Subcutaneous adipose tissue (tissue), 4 donors: Measurements from ENCODE around the gene DES. TPM values are rescaled to one million over a fixed set of nuclear protein-coding genes. Genes with fewer than 3 reads are reported as not detected.

Experiments
- CTCF ChIP-seq: fragments of 450-650 bp; IDR thresholded peaks from one replicate; pipeline ENCODE4 v1.5.1; 2016; ENCODE audit warnings: low read depth, mild to moderate bottlenecking, control low read depth, antibody characterized with exemption, moderate library complexity
- total RNA-seq, 4 donors: library from RNA; depleted of rRNA; stranded (reverse); fragments of >200 nt; gene quantifications; one replicate each; pipeline ENCODE4 v1.1.0, GENCODE V29; 2016

DES gene
- total RNA-seq, 4 donors from 2014 or later: 3.1 to 28.8 (median 13.3) TPM

DNA sequence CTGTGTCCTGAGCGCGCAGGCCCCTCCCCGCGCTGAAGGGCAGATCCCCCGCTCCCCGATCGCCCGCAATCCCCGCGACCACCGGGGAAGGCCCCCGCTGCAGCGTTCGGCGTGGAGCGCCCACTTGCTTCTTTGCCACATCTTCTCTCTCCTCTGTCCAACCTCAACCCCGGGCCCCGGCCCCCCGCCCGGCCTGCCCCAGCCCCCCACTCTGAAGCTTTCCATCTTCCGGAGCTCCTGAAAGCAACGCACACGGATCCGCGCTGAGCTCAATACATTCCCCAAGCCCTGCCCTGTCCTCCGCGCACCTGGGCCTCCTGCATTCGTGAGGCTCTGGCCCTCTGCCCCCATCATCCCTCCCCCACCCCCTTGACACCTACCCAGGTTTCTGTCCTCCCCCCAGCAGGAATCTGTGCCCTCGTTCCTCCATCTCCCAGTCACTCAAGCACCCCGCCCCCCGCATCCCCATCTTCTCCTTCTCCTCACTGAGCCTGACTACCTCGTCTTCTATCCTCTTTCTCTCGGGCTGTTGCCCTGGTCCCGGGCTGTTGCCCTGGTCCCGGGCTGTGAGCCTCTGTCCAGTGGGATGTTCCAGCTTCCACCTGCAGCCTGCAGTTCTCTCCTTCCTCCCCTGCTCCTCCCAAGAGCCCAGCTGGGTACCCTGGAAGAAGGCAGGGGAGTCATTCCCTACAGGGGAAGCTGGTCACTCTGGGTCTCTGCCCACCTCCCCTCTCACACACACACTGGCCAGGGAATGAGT is 24.3 kb downstream of the DES start:
- TF ChIP-seq CTCF: no peak

GRCh38 chr2:219443016-219443696 is 25.0 kb downstream of the DES start:
- TF ChIP-seq CTCF: no peak

DNA sequence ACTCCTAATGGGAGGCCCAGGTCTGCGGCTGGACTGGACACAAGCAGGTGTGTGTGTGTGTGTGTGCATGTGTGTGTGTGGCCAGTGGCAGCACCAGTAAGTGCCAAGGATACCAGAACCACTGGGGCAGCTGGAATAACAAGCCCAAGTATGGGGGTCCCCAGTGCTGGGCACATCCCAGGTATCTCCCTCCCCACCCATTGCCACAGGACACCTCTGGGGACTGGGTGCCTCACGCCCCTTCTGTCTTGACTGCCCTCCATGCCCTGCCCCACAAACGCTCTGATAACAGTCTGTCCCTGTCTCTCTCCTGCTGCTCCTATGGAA is 25.5 kb downstream of the DES start:
- no peak for TF ChIP-seq CTCF

DNA sequence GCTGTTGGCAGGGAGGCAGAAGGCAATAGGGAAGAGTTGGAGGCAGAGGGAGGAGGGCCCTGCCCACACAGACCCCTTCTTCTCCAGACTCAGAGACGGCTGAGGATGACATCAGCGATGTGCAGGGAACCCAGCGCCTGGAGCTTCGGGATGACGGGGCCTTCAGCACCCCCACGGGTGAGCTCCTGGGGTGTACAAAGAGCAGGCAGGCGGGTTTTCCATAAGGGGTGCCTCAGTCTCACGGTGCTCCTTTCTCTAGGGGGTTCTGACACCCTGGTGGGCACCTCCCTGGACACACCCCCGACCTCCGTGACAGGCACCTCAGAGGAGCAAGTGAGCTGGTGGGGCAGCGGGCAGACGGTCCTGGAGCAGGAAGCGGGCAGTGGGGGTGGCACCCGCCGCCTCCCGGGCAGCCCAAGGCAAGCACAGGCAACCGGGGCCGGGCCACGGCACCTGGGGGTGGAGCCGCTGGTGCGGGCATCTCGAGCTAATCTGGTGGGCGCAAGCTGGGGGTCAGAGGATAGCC is 26.5 kb downstream of the DES start:
- no peak for TF ChIP-seq CTCF

DNA sequence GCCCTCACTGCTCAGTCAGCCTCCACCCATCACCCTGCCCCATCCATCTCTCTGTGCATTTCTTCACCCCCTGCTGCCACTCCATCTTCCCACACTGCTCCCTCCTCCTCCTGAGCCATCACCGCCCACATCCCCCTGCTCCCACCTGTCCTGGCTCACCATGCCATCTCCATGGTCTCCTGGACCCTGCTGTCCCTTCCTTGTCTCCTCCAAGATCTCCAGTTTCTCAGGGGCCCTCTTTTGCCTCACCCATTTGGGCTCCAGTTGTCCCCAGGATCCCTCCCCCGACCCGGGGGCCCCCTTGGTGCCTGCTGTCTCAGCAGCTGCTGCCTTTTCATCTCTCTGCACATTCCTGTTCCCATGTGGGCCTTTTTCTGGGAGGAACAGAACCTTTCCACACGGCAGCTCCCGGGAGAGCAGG is 27.1 kb downstream of the DES start:
- TF ChIP-seq CTCF: no peak

DNA sequence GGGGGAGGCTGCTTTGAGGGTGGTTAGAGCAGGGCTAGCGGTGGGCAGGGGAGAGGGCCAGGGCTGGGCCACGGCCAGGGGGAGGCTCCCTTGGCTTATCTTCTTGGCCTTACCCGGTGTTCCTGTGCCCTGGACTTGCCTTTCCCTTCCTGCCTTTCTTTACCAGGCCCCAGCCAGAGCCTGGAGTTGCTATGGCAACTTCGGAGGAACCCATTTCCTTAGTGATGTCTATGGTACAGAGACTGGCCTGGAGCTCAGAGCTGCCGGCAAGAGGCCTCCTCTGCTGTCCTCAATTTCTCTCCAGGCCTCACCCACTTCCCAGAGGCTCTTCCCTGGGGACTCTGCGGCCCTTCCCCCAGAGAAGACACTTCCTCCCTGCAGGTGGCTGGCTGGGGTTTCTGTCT is 27.9 kb downstream of the DES start:
- no peak for TF ChIP-seq CTCF

- no peak for TF ChIP-seq CTCF
These were observed 28.5 kb downstream of the DES start for GRCh38 chr2:219446689-219447088.
